Measurements from ENCODE around the gene RBM12. TPM values are rescaled to one million over a fixed set of nuclear protein-coding genes. Genes with fewer than 3 reads are reported as not detected.

Gene RBM12
- total and polyA plus RNA-seq, 2 of the 4 experiments (the other 2 are of a cell fraction) = 44.7 to 65.8 TPM

DNA sequence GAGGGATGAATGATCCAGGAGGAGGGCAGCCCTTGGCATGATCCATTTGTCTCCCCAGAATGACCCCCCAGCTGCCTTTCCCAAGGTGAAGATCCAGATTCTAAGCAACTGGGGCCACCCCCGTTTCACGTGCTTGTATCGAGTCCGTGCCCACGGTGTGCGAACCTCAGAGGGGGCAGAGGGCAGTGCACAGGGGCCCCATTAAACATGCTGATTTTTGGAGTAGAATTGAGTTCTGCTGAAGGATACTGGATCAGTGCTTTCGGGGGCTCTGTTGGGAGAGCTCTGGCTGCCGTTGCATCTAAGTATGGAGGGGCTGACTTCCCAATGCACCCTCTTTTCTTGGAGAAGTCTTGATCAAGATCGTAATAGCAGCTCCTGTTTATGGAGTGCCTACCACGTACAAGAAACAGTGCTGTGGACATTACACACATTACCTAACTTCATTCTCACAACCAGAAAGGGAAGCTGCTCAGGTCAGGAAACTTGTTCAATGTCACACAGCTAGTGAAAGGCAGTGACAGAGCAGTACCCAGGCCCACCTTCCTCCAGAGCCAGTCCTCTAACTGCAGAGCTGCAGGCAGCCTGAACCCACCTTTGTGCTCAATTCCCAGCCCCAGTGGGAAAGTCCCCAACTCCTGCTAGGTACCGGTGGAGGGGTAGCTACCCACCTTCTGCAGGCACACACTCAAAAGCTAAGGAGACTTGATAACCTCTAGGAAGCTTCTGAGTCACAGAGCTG, 43.7 kb downstream of the RBM12 start:
- no peak for ATAC-seq (ENCODE audit: low read depth)
- intact Hi-C loops (cut with micrococcal nuclease) = no loop called here

More for the DNA sequence above, 43.7 kb downstream of the RBM12 start:
- DNase-seq = no peak
- Histone ChIP-seq H3K79me1 (ENCODE audit: low read depth in 1 of 2, low read length in 2 of 2) (peaks cover 4 to 25% of the 10 kb centered on the region in 2 experiments), H4K5ac (ENCODE audit: low read depth, low read length) (no peak overlapping the region), H3K9me1 (ENCODE audit: insufficient read depth, low read length) (peaks cover 7% of the 10 kb centered on the region; the same call in 1 of the 2 replicates), H3K23ac (ENCODE audit: low read depth, low read length) (no peak overlapping the region), H2BK15ac (ENCODE audit: low read depth, low read length) (no peak overlapping the region), H3K9me3 (ENCODE audit: control insufficient read depth, insufficient read depth, low read length) (no peaks in the 10 kb centered on the region), H3K4ac (ENCODE audit: low read depth, low read length) (no peak overlapping the region), H4K8ac (ENCODE audit: low read depth in 2 of 2, low read length in 2 of 2) (no peak overlapping the region), H3K4me1 (ENCODE audit: control insufficient read depth, insufficient read depth, low read length) (peaks cover 10% of the 10 kb centered on the region), H2AK5ac (ENCODE audit: low read depth, low read length) (no peak overlapping the region), H3K36me3 (ENCODE audit: control insufficient read depth, insufficient read depth, low read length) (peaks cover 13% of the 10 kb centered on the region), H3K4me3 (ENCODE audit: insufficient read depth, low read depth, low read length) (no peak overlapping the region), H2AFZ (replicated peaks; ENCODE audit: low read length, poor library complexity) (no peak overlapping the region), H3K18ac (ENCODE audit: low read depth, low read length) (no peak overlapping the region), H3K14ac (replicated peaks; ENCODE audit: low read depth, low read length) (no peak overlapping the region), H4K91ac (ENCODE audit: insufficient read depth, low read depth, low read length) (no peak overlapping the region), H4K20me1 (ENCODE audit: insufficient read depth, low read length) (0 out of 2 replicates have a peak, but pooled peaks cover 11% of the 10 kb centered on the region), H3K4me2 (ENCODE audit: low read depth, low read length) (no peak overlapping the region), H3K56ac (ENCODE audit: extremely low read depth, insufficient read depth, low read length) (no peak overlapping the region), H2AK9ac (replicated peaks; ENCODE audit: low read depth, low read length, poor library complexity) (no peak overlapping the region), H3K27me3 (ENCODE audit: control insufficient read depth, insufficient read depth, low read length) (no peaks in the 10 kb centered on the region), H2BK5ac (ENCODE audit: low read depth, low read length, poor library complexity, severe bottlenecking) (no peak overlapping the region), H3K9ac (ENCODE audit: low read depth, low read length) (no peak overlapping the region), H3K27ac (ENCODE audit: insufficient read depth, low read length) (no peak overlapping the region), H2BK20ac (ENCODE audit: low read depth, low read length) (no peak overlapping the region), H2BK120ac (ENCODE audit: low read depth, low read length) (no peak overlapping the region)
- no TSS peak for BruUV-seq (replicated peaks)
- no peak for TF ChIP-seq FOS (IDR thresholded peaks at IDR 0.05; ENCODE audit: low read depth, low read length)
- TF ChIP-seq CEBPB (IDR thresholded peaks at IDR 0.05; ENCODE audit: low read depth, low read length) = no peak
- TF ChIP-seq, protein P1, sequence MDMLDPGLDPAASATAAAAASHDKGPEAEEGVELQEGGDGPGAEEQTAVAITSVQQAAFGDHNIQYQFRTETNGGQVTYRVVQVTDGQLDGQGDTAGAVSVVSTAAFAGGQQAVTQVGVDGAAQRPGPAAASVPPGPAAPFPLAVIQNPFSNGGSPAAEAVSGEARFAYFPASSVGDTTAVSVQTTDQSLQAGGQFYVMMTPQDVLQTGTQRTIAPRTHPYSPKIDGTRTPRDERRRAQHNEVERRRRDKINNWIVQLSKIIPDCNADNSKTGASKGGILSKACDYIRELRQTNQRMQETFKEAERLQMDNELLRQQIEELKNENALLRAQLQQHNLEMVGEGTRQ (IDR thresholded peaks at IDR 0.05; ENCODE audit: low read depth, low read length) = no peak
- no peak for TF ChIP-seq CHD1 (IDR thresholded peaks at IDR 0.05; ENCODE audit: low read depth, low read length)
- 98% methylated on average over 7 of the region's 11 CpGs; no CpG with 5 or more reads in 1 of the 2 experiments for WGBS, 2 experiments (ENCODE audit: extremely low coverage in 2 of 2, insufficient read length in 1 of 2)
- CTCF ChIA-PET = no interaction called here
- dilution Hi-C loops (cut with HindIII; ENCODE audit: low sequenced_read_pairs, unreplicated experiment) (no loop called here), in situ Hi-C loops (cut with MboI; ENCODE audit: low sequenced_read_pairs) (no loop called here)
- POLR2A ChIA-PET (ENCODE audit: unreplicated experiment) = no interaction called here

Data from IMR-90 (cell line).